HT1080 (cell line): Measurements from ENCODE around the gene CPN2. TPM values are rescaled to one million over a fixed set of nuclear protein-coding genes. Genes with fewer than 3 reads are reported as not detected.

Source experiments
- DNase-seq: peaks from one replicate; pipeline ENCODE4 v3.0.0-alpha.2; 2015; ENCODE audit warnings: low read depth
- polyA plus RNA-seq, 2 experiments: library from polyadenylated mRNA; depleted of rRNA; stranded (reverse); fragments of >200 nt; gene quantifications; 2 replicates each; pipeline ENCODE4 v1.2.3, GENCODE V29; 2015
- total RNA-seq: library from RNA; depleted of rRNA; stranded (reverse); fragments of >200 nt; shearing (Covaris generic); gene quantifications from 2 replicates; pipeline ENCODE4 v1.2.3, GENCODE V29; 2014; rRNA removed

Gene CPN2
- total RNA-seq: not detected in 2 replicates
- polyA plus RNA-seq (2015; cell fraction: cytosol; rRNA removed): not detected in 2 replicates
- polyA plus RNA-seq (2015; cell fraction: nucleus; rRNA removed): not detected in 2 replicates

- no peak for DNase-seq
Observed at GRCh38 chr3:194351080-194351672, at the start of gene CPN2. Gene CPN2 (minus strand): TSS chr3:194351328. CDS start chr3:194342702, 8,626 bp downstream.

- no peak for DNase-seq
Observed at GRCh38 chr3:194399874-194400411, 48.8 kb upstream of the CPN2 start.

GRCh38 chr3:194399166-194399565, 48.0 kb upstream of the CPN2 start, which contains the start of gene GP5:
Gene GP5 (minus strand): TSS chr3:194399266. CDS start chr3:194398282, 984 bp downstream.
- DNase-seq: no peak

GRCh38 chr3:194397757-194398312, 46.7 kb upstream of the CPN2 start:
- DNase-seq: no peak

GRCh38 chr3:194396859-194397756, 46.0 kb upstream of the CPN2 start:
- DNase-seq: no peak

DNA sequence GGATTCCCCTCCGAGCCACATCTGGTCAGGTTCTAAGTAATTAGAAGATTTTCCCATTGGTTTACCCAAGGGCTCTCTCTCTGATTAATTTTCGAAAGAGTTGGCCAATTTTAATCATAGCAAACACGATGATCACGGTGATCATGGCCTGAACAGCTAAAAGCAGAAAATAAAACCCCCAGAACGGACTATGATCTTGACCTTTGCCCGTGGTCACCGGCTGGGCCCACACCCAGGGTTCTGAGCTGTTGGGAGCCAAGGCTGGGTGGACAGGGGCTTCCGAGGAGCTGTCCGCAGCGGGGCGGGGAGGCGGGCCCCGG, 45.4 kb upstream of the CPN2 start:
- DNase-seq: no peak

GRCh38 chr3:194395778-194396538, 44.8 kb upstream of the CPN2 start:
- DNase-seq: no peak

DNA sequence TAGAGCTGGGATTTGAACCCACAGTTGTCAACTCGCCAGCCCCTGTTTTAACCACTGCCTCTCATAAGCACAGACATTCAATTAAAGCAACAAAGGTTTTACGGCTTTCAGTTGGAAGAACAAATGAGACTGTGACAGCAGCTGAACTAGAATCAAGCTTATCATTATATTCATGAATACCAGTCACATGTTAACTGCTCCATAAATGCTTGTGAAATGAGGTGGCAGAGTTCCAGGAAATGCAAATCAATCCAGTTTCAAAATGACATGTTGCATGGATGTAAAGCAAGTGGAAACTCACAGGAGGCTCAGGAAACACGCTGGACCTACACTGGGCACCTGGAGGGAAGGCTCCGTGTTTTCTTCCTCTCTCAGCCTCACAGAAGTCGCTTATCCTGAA, 44.1 kb upstream of the CPN2 start:
- DNase-seq: no peak

DNA sequence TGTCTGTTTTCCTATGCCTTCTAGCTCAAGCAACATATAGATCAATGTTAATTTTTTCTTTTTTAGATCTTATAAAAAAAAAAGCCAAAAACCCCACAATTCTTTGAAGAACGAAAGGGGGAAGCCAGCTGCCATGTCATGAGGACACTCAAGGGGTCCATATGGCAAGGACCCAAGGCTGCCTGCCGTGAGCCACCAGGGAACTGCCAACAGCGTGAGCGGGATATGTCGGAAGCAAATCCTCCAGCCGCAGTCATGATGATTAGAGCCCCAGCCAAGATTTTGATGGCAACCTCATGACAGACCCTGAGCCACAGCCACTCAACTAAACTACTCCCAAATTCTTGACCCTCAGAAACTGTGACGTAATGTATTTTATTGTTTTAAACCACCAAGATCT, 41.4 kb upstream of the CPN2 start:
- no peak for DNase-seq

DNA sequence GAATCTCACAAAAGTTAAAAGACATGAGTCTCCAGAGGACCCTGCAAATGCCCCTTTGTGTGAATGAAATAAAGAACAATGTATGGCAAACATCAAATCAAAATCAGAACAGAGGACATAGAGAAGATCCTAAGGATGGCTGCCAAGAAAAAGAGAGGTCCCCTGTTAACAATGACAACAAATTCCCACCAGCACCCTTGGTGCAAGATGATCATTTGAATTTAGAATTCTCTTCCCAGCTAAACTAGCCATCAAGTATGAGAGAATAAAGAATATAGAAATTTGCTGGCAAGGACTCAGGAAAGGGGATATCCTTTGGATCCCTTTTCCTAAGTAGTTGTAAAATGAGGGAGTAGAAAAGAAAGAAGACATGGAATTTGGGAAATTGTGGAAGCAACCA, 39.7 kb upstream of the CPN2 start:
- no peak for DNase-seq

DNA sequence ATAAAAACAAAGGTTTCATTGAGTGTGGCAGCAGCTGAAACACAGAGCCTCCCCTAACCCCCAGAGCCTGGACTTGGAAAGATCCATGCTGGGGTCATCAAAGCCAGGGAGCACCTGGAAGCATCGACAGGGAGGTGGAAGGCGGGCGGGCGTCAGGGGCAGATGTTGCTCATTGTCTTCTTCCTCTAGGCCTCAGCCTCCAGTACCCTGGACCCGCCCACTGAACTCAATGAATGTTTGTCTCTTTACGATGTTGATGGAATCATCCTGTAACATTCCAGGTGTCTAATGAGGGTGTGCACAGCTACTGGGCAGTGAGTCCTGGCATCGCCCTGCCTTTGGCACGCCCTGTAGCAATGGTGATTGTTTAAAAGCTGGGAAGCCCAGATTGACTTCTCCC, 38.1 kb upstream of the CPN2 start:
- no peak for DNase-seq

DNA sequence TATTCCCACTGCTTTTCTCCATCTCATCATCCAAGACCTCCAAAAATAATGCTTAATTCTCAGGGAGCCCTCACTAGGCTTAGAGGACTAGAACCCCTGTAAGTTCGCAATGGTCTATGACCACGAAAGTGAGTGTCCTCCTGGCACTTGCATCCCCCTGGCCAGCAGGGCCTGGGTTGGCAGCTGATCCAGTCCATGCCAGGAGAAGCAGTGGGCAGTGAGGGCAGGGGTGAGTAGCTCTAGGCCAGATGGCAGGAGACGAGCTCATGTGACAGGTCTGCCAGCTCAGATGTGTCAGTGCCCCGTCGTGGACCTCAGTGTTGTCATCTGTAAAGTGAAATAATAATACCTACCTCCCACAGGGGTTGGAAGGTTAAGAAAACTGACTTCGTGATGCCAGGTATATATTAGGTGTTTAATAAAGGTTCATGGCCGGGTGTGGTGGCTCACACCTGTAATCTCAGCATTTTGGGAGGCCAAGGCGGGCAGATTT, 36.8 kb upstream of the CPN2 start:
- DNase-seq: no peak

GRCh38 chr3:194387276-194387675, 36.1 kb upstream of the CPN2 start:
- DNase-seq: no peak

DNA sequence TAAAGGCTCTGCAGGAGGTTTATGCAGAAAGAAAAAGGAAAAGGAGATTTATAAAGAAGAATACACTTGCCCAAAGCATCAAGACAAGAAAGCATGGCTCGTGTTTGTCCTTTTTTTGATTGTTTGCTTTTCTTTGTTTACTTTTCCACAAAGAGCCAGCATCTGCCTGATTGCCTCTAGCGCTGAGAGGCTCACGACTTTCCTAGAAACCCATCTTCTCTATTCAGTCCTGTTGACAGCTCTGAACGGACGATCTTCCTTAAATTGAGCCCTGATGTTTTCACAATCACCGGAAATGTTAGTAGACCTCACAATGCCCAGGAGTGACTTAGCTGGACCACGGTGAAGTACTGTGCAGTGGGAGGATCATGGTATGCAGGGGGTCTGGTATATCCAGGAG, 35.5 kb upstream of the CPN2 start:
- no peak for DNase-seq

DNA sequence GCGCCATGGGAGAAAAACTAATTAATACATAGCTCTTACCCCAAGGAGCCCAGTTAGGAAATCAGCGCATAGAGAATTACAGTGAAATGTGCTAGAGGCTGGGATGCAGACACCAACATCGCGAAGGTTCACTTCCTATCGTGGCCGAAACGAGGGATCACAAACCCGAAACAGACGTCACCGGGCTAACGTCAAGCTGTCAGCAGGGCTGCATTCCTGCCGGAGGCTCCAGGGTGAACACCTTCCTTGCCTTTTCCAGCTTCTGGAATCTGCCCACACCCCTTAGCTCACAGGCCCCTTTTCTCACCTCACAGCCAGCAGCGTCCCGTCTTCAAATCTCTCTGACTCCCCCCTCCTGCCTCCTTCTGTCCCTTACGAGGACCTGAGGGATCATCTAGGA, 34.9 kb upstream of the CPN2 start:
- no peak for DNase-seq

DNA sequence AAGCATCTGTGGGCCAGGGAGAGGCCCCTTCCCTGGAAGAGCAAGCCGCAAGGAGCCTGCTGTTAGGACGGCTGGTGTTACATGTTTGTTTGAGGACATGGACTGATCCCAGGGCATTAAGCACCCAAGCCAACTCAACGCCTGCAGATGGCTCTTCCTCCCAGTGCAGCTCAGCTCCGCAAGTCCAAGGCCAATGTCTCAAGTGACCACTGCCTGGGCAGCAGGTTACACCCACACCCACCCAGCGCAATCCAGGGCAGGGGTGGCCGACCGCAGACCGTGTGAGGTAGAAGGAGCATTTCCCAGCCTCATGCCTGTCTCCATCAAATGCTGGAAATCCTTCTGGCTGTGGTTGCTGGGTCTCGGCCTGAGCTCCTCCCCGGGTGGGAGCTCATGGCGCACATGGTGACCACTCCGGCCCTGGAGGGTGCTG, 33.5 kb upstream of the CPN2 start:
- no peak for DNase-seq

GRCh38 chr3:194384156-194384555, 33.0 kb upstream of the CPN2 start:
- DNase-seq: no peak

DNA sequence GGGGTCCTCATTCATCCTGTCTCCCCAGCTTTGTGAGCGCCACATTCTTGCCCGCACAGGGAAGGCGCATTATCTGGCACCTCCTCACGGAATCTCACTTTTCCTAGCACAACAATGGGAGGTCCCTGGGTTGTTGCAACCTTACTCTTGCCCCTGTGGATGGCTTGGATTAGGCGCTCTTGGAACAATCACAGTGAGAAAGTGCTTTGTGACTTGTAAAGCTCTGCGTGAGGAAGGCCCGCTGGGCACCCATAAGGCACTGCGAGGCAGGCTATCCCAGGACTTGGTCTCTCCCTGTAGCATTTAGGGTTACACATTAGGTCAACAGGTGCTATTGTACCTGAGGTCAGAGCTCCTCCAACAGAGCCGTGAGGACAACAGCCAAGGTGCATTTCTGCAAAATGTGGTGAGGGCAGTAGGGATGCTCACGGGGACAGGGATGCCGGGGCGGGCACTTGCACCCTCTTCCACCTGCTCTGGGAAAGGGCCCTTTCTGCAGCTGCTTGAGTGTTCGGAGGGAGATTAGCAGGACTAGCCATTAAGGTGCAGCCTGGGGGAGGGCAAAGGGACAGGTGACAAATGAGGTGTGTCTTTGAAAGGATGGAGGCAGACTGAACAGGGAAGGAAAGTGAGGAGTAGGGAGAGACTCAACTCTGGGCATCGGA, 32.3 kb upstream of the CPN2 start:
- no peak for DNase-seq

- DNase-seq: no peak
Observed at GRCh38 chr3:194382892-194383223, 31.7 kb upstream of the CPN2 start.

- DNase-seq: no peak
Observed at GRCh38 chr3:194382196-194382891, 31.2 kb upstream of the CPN2 start.
